Inflammatory macrophage treated with lipopolysaccharide for 1 hour (primary cell): ENCODE data around the gene PGAM1.

Experiments
- DNase-seq, 2 donors: peaks; one replicate each; pipeline ENCODE4 v3.0.0-alpha.2; 2020 to 2022

The PGAM1 gene

GRCh38 chr10:97408496-97408992 lies 17.4 kb upstream of the PGAM1 start:
- DNase-seq = peak; percentile 52 to 65

- DNase-seq = peak; percentile 51 to 74
Observed at GRCh38 chr10:97411406-97411805, 14.6 kb upstream of the PGAM1 start.

DNA sequence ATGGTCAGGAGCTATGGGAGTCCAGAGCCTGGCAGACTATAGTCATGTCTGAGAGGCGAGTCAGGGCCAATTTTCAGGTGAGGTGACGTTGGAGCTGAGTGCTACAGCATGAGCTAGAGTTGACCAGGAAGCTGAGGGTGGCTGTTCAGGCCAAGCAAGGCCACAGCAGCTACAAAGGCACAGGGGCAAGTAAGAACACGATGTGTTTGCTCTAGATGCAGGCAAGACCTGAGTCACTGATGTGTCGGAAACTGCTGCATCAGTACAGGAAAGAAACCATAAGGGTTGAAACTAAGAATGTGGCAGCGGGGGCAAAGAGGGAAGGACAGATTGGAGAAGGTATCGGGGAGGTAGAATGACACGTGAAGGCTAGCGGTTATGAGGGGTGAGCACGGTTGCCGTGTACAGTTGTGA lies 13.1 kb upstream of the PGAM1 start:
- DNase-seq = no peak

- no peak for DNase-seq
Observed at GRCh38 chr10:97416565-97416964, 9.4 kb upstream of the PGAM1 start.

DNA sequence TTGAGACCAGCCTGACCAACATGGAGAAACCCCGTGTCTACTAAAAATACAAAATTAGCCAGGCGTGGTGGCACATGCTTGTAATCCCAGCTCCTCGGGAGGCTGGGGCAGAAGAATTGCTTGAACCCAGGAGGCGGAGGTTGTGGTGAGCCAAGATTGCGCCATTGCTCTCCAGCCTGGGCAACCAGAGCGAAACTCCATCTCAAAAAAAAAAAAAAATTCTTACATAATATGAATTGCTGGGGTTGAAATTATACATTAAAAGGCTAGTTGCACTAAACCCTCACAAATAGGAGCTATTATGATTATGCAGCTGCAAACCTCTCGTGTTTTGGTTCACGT lies 2.3 kb upstream of the PGAM1 start:
- peak; percentile 36 to 55 for DNase-seq

DNA sequence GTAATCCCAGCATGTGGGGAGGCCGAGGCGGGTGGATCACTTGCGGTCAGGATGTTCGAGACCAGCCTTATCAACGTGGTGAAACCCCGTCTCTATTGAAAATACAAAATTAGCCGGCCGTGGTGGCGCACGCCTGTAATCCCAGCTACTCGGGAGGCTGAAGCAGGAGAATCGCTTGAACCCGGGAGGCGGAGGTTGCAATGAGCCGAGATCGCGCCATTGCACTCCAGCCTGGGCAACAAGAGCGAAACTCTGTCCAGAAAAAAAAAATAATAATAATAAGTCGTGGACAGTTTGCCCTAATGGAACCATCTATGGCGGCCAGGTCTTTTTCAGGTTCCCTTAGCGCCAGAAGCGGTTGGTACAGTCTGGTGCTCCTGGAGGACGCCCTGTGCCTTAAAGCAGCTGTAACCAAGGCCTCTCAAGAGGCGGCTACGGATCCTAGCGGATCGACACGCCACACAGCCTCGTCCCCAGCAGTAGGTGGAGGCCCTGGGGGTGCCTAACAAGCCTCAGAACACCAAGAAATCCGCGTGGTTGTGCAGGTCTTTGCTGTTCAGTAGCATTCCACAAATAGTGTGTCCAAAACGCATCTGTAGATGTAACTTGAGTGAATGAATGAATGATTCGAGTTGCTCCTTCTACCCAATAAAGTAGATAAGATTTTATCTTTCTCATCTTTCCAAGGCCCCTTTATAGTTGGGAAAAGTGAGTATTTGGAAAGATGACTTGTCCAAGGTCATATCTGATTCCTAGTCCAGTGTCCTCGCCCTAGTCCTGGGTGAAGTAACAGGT lies 982 bp downstream of the PGAM1 start:
- DNase-seq = no peak

DNA sequence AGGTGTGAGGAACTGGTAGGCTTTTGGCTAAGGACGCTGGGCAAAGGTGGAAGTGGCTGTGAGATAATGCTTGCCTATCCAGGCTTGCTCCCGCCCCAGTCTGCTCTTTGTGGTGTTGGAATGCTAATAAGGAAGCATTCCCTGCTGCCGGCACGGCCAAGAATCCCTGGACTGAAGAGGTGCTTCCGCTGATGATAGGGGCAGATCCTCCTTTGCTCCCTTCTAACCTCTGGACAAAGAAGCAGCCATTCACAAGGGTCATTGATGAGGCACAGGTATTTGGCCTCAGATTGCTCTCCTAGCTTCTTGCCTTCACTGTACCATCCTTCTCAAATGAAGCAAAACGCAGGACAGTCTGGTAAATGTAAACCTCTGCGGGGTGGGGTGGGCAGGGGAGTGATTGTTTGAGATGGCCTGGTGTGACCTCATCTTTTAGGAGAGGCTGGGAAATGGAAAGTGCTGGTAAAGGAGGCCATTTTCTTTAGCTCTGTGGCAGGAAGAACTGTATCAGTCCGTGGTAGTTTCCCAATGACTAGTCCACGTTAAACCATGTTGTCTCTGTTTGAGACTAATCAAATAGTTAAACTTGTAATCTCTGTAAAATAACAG lies 1.7 kb downstream of the PGAM1 start:
- DNase-seq = peak; percentile 29 to 52

GRCh38 chr10:97428572-97428981 lies 2.6 kb downstream of the PGAM1 start:
- peak; percentile 18 to 43 for DNase-seq

GRCh38 chr10:97434055-97434454 lies 8.1 kb downstream of the PGAM1 start:
- DNase-seq = no peak

DNA sequence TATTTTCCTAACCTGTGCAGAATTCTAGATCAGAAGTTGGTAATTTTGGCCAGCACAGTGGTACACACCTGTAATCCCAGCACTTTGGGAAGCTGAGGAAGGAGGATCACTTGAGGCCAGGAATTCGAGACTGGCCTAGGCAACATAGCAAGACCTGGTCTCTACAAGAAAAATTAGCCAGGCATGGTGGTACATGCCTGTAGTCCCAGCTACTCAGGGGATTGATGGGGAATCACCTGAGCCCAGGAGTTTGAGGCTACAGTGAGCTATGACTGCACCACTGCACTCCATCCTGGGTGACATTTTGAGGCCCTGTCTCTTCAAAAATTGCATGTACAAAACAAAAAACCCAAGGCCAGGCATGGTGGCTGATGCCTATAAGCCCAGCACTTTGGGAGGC lies 8.6 kb downstream of the PGAM1 start:
- no peak for DNase-seq

GRCh38 chr10:97435211-97435610 lies 9.2 kb downstream of the PGAM1 start:
- DNase-seq = no peak

GRCh38 chr10:97442277-97442676 lies 16.3 kb downstream of the PGAM1 start:
- no peak for DNase-seq

DNA sequence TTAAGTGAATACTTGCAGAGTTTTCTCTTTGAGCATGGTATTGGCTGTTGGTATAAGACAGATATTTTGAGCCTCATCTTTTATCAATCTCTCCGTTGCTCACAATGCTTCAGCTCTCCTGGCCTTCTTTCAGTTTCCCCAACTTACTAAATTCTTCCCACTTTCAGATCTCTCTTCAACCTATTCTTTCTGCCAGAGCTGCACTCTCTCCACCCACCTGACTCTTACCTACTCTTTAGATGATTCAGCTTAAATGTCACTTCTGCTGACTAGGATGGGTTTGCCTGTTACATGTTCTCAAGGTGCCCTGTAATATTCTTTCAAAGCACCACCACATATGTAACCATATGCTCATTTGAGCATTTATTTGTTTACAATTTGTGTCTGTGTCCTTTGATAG lies 18.2 kb downstream of the PGAM1 start:
- DNase-seq = no peak

GRCh38 chr10:97445357-97445721 lies 19.3 kb downstream of the PGAM1 start:
- no peak for DNase-seq

DNA sequence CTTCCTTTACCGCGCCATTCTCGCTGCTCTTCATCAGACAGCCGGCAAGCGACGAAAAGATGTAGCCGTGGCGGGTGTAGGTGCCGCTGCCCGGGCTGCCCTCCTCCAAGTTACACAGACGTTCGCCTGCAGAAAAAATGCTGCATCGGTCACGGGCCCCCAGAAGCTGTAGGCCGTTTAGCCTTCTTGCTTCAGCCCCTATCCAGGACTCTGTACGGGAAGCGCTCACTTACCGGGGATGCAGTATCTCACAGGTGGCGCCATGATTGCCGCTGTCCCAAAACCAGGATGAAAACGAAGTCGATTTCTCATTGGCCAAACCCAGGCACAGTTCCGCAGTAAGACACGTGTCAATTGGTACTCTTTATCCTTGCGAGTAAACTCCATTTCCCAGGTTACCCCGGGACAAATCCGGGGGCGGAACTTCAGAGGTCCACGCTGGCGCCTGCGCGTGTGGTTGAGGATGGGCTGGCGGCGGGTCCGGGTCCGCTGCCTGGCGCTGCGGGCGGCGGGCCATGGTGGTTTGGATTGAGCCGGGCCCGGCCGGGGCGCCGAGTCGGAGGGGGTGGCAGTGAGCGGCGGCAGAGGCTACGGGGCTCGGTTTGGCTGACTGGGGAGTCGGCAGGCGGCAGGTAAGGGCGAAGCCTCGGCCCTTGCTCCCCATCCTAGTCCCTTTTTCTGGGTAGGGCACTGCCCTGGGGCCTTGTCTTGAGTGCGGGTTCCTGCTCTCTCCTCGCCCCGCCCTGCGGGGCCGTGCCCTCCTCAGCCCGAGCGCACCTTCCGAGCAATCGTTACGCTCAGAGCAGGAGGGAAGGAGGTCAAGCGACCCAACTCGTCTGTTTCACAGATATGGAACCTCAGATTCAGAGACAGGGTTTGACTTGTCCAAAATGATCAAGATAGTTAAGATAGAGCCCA lies 20.0 kb downstream of the PGAM1 start, which contains the start of the genes EXOSC1 and ZDHHC16:
TSS of gene EXOSC1 (minus strand) at position 285 of the 918 bp plus-strand sequence. CDS start at position 264, 21 bp downstream.
TSS of gene ZDHHC16 (plus strand) at position 454 of the 918 bp plus-strand sequence. CDS start 5,501 bp downstream, outside the sequence.
- peak; percentile 94 for DNase-seq

GRCh38 chr10:97450828-97451227 lies 24.8 kb downstream of the PGAM1 start:
- no peak for DNase-seq

- no peak for DNase-seq
Observed at GRCh38 chr10:97451605-97452004, 25.6 kb downstream of the PGAM1 start.

DNA sequence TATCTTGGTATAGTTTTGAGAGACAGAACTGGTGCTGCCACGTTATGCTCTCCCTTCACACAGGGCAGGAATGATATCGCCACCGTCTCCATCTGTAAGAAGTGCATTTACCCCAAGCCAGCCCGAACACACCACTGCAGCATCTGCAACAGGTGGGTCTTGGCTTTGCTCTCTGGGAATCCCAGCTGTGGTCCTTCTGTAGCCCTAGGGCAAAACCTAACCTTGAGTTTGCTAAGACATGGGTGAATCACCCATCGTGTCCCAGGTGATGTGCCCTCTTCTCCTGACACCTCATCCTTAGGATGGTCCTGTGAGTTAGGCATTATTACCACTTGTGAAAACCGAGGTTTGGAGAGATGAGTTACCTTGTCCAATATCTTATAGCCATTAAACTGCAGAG lies 26.4 kb downstream of the PGAM1 start:
- DNase-seq = no peak

GRCh38 chr10:97454330-97455036 lies 28.5 kb downstream of the PGAM1 start:
- DNase-seq = no peak

DNA sequence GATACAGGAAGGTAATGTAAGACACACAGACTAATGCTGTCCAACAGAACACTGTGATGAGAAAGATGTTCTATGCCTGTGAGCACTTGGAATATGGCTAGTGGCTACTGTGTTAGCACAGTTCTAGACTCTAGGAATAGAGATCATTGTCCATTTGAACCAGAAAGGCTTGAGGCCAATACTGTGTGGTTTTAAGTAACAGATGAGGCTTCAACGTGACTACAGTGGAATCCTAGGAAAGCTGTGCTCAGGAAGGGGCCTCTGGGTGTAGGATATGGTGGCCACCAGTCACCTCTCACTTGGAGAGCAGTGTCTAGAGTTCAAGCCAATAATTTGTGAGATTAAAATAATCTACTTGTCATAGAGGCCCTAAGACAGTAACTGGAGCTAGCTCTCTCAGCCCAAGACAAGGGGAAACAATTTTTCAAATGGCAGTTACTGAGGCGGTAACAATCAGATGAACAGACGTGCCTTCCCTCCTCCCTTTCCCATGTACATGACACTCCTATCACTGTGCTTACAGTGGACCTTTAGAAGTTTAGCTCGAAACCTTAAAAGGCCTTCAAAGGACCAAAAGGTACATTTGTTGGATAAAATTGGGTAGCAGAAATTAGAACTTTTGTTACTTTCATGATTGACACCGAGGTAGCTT lies 30.2 kb downstream of the PGAM1 start:
- DNase-seq = no peak

GRCh38 chr10:97456686-97457065 lies 30.7 kb downstream of the PGAM1 start:
- no peak for DNase-seq

- no peak for DNase-seq
Observed at GRCh38 chr10:97459111-97459510, 33.1 kb downstream of the PGAM1 start.
